Gastroesophageal sphincter (tissue), 4 donors: ENCODE results near the gene IKZF1. TPM values are rescaled to one million over a fixed set of nuclear protein-coding genes. Genes with fewer than 3 reads are reported as not detected.

Experiments used
- ATAC-seq: fragments of 150-250 bp; one replicate; pipeline ENCODE4 v1.9.1; 2016; ENCODE audit warnings: mild to moderate bottlenecking, moderate library complexity
- H3K27ac ChIP-seq, 4 donors: fragments of 200-600 bp; sonication (generic) in 3 of 4; 1 replicate in 3 of 4; 2 replicates in 1 of 4; pipeline ENCODE4 v1.5.1; 2016 to 2019
- H3K27me3 ChIP-seq: fragments of 200-600 bp; sonication (generic); one replicate; pipeline ENCODE4 v1.5.1; 2019
- H3K36me3 ChIP-seq, 2 donors: fragments of 200-600 bp; sonication (generic); one replicate each; pipeline ENCODE4 v1.5.1; 2019; ENCODE audit warnings: control low read depth in 1 of 2
- H3K4me1 ChIP-seq, 3 donors: fragments of 200-600 bp; sonication (generic); 1 replicate in 2 of 3; 2 replicates in 1 of 3; pipeline ENCODE4 v1.5.1; 2016 to 2019; ENCODE audit warnings: control low read depth in 2 of 3
- H3K4me3 ChIP-seq, 2 donors: fragments of 200-600 bp; sonication (generic); one replicate each; pipeline ENCODE4 v1.5.1; 2019; ENCODE audit warnings: mild to moderate bottlenecking in 1 of 2, moderate library complexity in 1 of 2
- H3K9me3 ChIP-seq, 3 donors: fragments of 200-600 bp; sonication (generic); one replicate each; pipeline ENCODE4 v1.5.1; 2017 to 2019; ENCODE audit warnings: control low read depth in 2 of 3
- EP300 ChIP-seq: sonication (generic); formaldehyde crosslinking; IDR thresholded peaks from one replicate; pipeline ENCODE4 v1.6.1; 2017; ENCODE audit warnings: antibody characterized with exemption, mild to moderate bottlenecking
- POLR2A ChIP-seq, 2 donors: fragments of 450-650 bp; IDR thresholded peaks; one replicate each; pipeline ENCODE4 v1.6.1; 2017; ENCODE audit warnings: antibody characterized with exemption in 2 of 2, mild to moderate bottlenecking in 2 of 2, moderate library complexity in 1 of 2
- POLR2AphosphoS5 ChIP-seq: sonication (generic); formaldehyde crosslinking; IDR thresholded peaks from one replicate; pipeline ENCODE4 v1.6.1; 2017; ENCODE audit warnings: antibody characterized with exemption
- WGBS, 2 donors: methylation state at CpG; one replicate each; pipeline ENCODE4 v1.1.5; 2018; ENCODE audit warnings: low coverage in 1 of 2; 5-methylcytosine and 5-hydroxymethylcytosine counted together
- total RNA-seq, 4 donors: library from RNA; depleted of rRNA; stranded (reverse); fragments of >200 nt; gene quantifications; one replicate each; pipeline ENCODE4 v1.1.0, GENCODE V29; 2016
- TF ChIP-seq, protein P1 (sequence below), 4 experiments: fragments of 200-600 bp in 2 of 4; fragments of 450-650 bp in 2 of 4; sonication (generic) in 1 of 4; IDR thresholded peaks; one replicate each; pipeline ENCODE4 v1.5.1; 2017 to 2019; ENCODE audit warnings: antibody characterized with exemption in 4 of 4, mild to moderate bottlenecking in 2 of 4, moderate library complexity in 2 of 4

IKZF1 gene
- total RNA-seq, 4 donors from 2014 or later = 2.5 to 14.1 (median 5.9) TPM

DNA sequence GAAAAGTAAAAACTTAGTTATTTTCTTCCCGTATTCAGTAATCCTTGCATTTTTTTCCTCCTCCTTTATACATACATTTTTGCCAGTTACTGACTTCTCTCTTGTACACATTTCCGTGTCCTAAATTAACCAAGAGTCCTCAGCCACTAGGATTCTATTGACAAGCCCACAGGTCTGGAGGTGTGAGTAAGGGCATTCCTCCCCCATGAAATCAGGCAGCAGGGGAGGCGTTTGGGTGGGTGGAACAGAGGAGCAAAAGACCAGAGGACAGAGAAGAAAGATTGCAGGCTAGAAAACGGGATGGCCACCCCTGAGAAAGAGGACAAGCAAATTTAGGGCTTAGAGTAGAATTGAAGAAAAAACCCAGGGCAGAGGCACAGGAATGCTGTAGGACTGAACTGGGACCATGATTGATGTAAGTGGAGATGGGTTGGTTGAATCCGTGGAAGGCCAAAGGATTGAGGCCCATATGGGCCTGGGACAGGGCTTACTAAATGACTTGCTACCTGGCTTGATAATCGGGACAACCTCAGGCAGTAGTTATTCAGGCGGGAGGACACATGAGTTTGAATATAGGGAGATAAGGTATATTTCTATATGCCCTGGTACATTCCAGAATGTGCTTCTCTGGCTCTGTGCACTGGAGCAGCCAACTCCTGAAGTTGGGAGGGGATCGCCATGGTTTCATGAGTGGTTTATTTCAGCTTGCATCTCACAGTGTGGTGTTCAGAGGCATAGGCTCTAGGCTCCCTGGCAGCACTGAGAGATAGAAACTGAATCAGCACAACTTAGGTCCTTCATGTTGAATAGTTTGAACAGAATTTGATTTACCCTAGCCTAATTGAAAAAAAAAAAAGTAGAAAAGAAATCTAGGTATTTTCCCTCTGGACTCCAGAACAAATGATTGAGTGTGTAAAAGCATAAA is 28.0 kb downstream of the IKZF1 start:
- no peaks in the 10 kb centered on the region for H3K9me3 ChIP-seq
- peaks cover 33% of the 10 kb centered on the region for H3K27me3 ChIP-seq
- ATAC-seq = no peak
- TF ChIP-seq POLR2A (IDR thresholded peaks at IDR 0.05) = no peak
- no peak for TF ChIP-seq POLR2AphosphoS5
- no peak for TF ChIP-seq EP300
- TF ChIP-seq, protein P1, sequence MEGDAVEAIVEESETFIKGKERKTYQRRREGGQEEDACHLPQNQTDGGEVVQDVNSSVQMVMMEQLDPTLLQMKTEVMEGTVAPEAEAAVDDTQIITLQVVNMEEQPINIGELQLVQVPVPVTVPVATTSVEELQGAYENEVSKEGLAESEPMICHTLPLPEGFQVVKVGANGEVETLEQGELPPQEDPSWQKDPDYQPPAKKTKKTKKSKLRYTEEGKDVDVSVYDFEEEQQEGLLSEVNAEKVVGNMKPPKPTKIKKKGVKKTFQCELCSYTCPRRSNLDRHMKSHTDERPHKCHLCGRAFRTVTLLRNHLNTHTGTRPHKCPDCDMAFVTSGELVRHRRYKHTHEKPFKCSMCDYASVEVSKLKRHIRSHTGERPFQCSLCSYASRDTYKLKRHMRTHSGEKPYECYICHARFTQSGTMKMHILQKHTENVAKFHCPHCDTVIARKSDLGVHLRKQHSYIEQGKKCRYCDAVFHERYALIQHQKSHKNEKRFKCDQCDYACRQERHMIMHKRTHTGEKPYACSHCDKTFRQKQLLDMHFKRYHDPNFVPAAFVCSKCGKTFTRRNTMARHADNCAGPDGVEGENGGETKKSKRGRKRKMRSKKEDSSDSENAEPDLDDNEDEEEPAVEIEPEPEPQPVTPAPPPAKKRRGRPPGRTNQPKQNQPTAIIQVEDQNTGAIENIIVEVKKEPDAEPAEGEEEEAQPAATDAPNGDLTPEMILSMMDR (IDR thresholded peaks at IDR 0.05) = no peak
- no peaks in the 10 kb centered on the region for H3K4me1 ChIP-seq
- 48 to 75% methylated on average over 6 to 8 of the region's 8 CpGs for WGBS, 2 donors
- no peak overlapping the region for H3K27ac ChIP-seq
- no peak overlapping the region for H3K4me3 ChIP-seq
- no peaks in the 10 kb centered on the region for H3K36me3 ChIP-seq

DNA sequence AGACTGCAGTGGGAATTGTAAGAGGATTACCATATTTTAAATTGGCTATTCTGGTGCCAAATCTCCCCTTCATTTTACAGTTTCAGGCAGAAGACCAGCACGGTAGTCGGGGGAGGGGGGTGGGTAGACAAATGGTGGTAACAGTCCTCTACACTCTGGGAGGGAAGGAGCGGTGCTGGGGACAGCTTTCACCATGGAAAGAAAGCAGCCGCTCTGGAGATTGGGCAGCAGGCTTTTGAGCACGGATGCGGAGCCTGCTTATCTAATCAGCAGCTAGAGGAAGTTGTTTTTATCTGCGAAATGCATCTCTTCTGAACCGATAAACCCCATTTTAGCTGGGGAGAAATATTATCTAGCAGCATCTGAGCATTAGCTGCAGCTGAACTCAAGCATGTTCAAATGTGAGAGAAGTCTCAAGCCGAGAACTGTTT is 28.7 kb downstream of the IKZF1 start:
- Histone ChIP-seq H3K36me3 (no peaks in the 10 kb centered on the region), H3K9me3 (no peaks in the 10 kb centered on the region), H3K4me1 (no peaks in the 10 kb centered on the region), H3K27ac (no peak overlapping the region), H3K27me3 (peaks cover 26% of the 10 kb centered on the region), H3K4me3 (no peak overlapping the region)
- no peak for ATAC-seq
- WGBS, 2 donors = 14 to 15% methylated on average over 7 of the region's 9 CpGs
- no peak for TF ChIP-seq POLR2AphosphoS5
- TF ChIP-seq, protein P1 (IDR thresholded peaks at IDR 0.05) = no peak
- no peak for TF ChIP-seq POLR2A (IDR thresholded peaks at IDR 0.05)
- TF ChIP-seq EP300 = no peak

DNA sequence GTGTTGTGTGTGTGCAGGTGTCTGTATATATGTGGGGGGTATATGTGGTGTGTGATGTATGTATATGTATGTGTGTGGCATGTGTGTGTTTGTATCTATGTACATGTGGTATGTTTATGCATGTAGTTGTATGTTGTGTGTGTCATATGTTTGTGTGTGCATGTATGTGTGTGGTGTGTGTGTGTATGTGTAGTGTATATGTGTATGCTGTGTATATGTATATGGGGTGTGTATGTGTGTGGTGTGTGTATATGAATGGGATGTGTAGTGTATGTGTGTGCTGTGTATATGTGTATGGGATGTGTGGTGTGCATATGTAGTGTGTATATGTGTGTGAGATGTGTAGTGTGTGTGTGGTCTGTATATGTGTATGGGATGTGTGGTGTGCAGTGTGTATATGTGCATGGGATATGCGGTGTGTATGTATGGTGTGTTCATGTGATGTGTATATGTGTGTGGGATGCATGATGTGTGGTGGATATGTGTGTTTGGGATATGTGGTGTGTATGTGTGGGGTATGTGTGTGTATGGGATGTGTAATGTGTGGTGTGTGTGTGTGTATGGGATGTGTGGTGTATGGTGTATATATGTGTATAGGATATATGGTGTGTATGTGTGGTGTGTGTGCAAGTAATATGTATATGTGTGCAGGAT is 30.0 kb downstream of the IKZF1 start:
- Histone ChIP-seq H3K4me3 (no peak overlapping the region), H3K9me3 (no peaks in the 10 kb centered on the region), H3K36me3 (no peaks in the 10 kb centered on the region), H3K4me1 (no peaks in the 10 kb centered on the region), H3K27ac (no peak overlapping the region), H3K27me3 (peaks cover 22% of the 10 kb centered on the region)
- 96 to 100% methylated on average over 1 of the region's 1 CpG for WGBS, 2 donors
- no peak for ATAC-seq
- TF ChIP-seq POLR2AphosphoS5 = no peak
- TF ChIP-seq POLR2A (IDR thresholded peaks at IDR 0.05) = no peak
- TF ChIP-seq EP300 = no peak
- TF ChIP-seq, protein P1 (IDR thresholded peaks at IDR 0.05) = no peak

DNA sequence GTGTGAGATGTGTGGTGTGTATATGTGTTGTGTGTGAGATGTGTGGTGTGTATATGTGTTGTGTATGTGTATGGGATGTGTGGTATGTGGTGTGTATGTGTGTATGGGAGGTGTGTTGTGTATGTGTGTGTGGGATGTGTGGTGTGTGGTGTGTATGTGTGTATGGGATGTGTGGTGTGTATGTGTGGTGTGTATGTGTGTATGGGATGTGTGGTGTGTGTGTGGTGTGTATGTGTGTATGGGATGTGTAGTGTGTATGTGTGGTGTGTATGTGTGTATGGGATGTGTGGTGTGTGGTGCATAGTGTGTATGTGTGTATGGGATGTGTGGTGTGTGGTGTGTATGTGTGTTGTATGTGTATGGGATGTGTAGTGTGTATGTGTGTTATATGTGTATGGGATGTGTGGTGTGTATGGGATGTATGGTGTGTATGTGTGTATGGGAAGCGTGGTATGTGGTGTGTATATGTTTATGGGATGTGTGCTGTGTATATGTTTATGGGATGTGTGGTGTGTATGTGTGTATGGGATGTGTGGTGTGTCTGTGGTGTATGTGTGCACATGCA is 30.8 kb downstream of the IKZF1 start:
- Histone ChIP-seq H3K4me1 (no peaks in the 10 kb centered on the region), H3K9me3 (no peaks in the 10 kb centered on the region), H3K36me3 (no peaks in the 10 kb centered on the region), H3K27ac (no peak overlapping the region), H3K4me3 (no peak overlapping the region), H3K27me3 (peaks cover 22% of the 10 kb centered on the region)
- TF ChIP-seq, protein P1 (IDR thresholded peaks at IDR 0.05) = no peak
- TF ChIP-seq POLR2AphosphoS5 = no peak
- TF ChIP-seq POLR2A (IDR thresholded peaks at IDR 0.05) = no peak
- TF ChIP-seq EP300 = no peak
- ATAC-seq = no peak
- WGBS, 2 donors = 87 to 100% methylated on average over 1 of the region's 1 CpG
